ENCODE measurements around the gene AMACR. TPM values are rescaled to one million over a fixed set of nuclear protein-coding genes. Genes with fewer than 3 reads are reported as not detected.

The AMACR gene
- total and polyA plus RNA-seq, 2 of the 13 experiments (the other 11 are each of a cell fraction or from before 2014, with no cell fraction given), result 8.9 to 19.7 TPM

DNA sequence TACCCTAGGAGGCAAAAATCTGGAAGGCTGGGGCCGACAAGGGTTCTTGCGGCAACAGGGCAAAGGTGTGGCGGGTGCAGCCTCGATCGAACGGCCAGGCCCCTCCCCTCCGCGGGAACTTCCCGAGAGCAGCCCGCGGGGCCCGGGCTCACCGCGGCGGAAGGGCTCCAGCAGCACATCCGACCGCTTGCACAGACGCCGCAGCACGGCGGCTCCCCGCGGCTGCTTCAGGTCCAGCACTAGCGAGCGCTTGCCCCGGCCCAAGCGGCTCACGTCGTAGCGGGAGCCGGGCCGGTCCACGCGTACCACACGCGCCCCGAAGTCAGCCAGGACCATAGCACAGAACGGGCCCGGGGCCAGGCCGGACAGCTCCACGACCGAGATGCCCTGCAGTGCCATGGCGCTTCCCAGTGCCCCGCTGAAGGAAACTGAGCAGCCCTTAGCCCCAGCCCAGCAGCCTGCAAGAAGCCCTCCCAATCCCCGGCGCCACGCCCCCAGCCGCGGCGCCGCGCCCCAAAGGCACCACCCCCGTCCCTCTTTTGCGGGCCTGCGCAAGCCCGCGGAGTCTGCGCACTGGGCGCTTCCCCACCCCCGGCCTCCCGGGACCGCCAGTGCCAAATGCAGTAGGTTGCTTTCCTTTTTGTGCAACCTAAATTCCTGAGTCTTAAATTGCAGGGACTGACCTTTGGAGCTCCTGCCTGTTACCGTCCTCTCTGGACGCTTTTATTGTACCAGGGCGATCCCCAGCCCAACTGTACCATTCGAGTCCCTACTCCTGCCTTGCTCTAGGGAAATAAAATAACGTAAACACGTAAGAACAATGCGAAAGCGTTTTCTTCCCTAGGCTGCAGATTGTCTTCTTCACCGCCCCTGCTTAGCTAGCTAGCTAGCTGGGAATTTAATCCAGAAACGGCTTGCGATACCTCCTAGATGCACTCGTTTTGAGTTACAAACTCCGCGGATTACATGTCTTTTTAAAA, at the start of gene AMACR (continued):
- TF ChIP-seq, protein P1, sequence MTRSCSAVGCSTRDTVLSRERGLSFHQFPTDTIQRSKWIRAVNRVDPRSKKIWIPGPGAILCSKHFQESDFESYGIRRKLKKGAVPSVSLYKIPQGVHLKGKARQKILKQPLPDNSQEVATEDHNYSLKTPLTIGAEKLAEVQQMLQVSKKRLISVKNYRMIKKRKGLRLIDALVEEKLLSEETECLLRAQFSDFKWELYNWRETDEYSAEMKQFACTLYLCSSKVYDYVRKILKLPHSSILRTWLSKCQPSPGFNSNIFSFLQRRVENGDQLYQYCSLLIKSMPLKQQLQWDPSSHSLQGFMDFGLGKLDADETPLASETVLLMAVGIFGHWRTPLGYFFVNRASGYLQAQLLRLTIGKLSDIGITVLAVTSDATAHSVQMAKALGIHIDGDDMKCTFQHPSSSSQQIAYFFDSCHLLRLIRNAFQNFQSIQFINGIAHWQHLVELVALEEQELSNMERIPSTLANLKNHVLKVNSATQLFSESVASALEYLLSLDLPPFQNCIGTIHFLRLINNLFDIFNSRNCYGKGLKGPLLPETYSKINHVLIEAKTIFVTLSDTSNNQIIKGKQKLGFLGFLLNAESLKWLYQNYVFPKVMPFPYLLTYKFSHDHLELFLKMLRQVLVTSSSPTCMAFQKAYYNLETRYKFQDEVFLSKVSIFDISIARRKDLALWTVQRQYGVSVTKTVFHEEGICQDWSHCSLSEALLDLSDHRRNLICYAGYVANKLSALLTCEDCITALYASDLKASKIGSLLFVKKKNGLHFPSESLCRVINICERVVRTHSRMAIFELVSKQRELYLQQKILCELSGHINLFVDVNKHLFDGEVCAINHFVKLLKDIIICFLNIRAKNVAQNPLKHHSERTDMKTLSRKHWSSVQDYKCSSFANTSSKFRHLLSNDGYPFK (CRISPR knock-in tag; IDR thresholded peaks at IDR 0.05; ENCODE audit: borderline replicate concordance), result peak; percentile 90
- TF ChIP-seq SRY (CRISPR knock-in tag; IDR thresholded peaks at IDR 0.05) (peak; percentile 98), ZNF781 (CRISPR knock-in tag; IDR thresholded peaks at IDR 0.05; ENCODE audit: borderline replicate concordance, not compliant biosample characterization) (no peak), ZNF446 (CRISPR knock-in tag; IDR thresholded peaks at IDR 0.05) (peak; percentile 79; the same call in 1 of the 2 replicates), ELF4 (CRISPR knock-in tag; IDR thresholded peaks at IDR 0.05; ENCODE audit: borderline replicate concordance) (no peak), TCF7 (IDR thresholded peaks at IDR 0.05; ENCODE audit: low read depth) (no peak), CHD2 (IDR thresholded peaks at IDR 0.05; ENCODE audit: low read depth, low read length) (no peak), ZFP41 (CRISPR knock-in tag; IDR thresholded peaks at IDR 0.05; ENCODE audit: borderline replicate concordance) (peak; percentile 91), KLF11 (CRISPR knock-in tag; IDR thresholded peaks at IDR 0.05) (peak; percentile 87), ZNF776 (CRISPR knock-in tag; IDR thresholded peaks at IDR 0.05) (peak; percentile 75; the same call in 1 of the 2 replicates), ZNF138 (CRISPR knock-in tag; IDR thresholded peaks at IDR 0.05; ENCODE audit: low read depth) (no peak), CBX5 (CRISPR knock-in tag; IDR thresholded peaks at IDR 0.05; ENCODE audit: borderline replicate concordance) (peak; percentile 42; the same call in 1 of the 2 replicates), KMT2A (CRISPR knock-in tag; IDR thresholded peaks at IDR 0.05) (peak; percentile 85), KDM2A (CRISPR knock-in tag; IDR thresholded peaks at IDR 0.05; ENCODE audit: borderline replicate concordance, low read depth) (peak; percentile 95), SNAPC2 (CRISPR knock-in tag; IDR thresholded peaks at IDR 0.05) (0 out of 2 replicates have a peak, but pooled peaks have one; percentile 64)
- TF ChIP-seq, protein P2, sequence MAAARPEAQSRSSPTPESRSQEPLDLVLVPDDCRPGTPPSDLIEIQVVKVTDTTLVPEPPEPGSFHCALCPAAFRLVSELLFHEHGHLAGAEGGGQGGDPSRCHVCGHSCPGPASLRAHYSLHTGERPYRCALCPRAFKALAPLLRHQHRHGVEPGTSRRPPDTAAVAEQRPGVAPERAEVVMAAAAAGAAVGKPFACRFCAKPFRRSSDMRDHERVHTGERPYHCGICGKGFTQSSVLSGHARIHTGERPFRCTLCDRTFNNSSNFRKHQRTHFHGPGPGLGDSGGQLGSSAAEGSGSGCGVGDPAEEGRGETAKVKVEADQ (CRISPR knock-in tag; IDR thresholded peaks at IDR 0.05; ENCODE audit: borderline replicate concordance), result peak; percentile 96; the same call in 1 of the 2 replicates
- TF ChIP-seq, protein P3, sequence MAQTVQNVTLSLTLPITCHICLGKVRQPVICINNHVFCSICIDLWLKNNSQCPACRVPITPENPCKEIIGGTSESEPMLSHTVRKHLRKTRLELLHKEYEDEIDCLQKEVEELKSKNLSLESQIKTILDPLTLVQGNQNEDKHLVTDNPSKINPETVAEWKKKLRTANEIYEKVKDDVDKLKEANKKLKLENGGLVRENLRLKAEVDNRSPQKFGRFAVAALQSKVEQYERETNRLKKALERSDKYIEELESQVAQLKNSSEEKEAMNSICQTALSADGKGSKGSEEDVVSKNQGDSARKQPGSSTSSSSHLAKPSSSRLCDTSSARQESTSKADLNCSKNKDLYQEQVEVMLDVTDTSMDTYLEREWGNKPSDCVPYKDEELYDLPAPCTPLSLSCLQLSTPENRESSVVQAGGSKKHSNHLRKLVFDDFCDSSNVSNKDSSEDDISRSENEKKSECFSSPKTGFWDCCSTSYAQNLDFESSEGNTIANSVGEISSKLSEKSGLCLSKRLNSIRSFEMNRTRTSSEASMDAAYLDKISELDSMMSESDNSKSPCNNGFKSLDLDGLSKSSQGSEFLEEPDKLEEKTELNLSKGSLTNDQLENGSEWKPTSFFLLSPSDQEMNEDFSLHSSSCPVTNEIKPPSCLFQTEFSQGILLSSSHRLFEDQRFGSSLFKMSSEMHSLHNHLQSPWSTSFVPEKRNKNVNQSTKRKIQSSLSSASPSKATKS (CRISPR knock-in tag; IDR thresholded peaks at IDR 0.05), result no peak; the same call in 1 of the 2 replicates
- TF ChIP-seq, protein P4, sequence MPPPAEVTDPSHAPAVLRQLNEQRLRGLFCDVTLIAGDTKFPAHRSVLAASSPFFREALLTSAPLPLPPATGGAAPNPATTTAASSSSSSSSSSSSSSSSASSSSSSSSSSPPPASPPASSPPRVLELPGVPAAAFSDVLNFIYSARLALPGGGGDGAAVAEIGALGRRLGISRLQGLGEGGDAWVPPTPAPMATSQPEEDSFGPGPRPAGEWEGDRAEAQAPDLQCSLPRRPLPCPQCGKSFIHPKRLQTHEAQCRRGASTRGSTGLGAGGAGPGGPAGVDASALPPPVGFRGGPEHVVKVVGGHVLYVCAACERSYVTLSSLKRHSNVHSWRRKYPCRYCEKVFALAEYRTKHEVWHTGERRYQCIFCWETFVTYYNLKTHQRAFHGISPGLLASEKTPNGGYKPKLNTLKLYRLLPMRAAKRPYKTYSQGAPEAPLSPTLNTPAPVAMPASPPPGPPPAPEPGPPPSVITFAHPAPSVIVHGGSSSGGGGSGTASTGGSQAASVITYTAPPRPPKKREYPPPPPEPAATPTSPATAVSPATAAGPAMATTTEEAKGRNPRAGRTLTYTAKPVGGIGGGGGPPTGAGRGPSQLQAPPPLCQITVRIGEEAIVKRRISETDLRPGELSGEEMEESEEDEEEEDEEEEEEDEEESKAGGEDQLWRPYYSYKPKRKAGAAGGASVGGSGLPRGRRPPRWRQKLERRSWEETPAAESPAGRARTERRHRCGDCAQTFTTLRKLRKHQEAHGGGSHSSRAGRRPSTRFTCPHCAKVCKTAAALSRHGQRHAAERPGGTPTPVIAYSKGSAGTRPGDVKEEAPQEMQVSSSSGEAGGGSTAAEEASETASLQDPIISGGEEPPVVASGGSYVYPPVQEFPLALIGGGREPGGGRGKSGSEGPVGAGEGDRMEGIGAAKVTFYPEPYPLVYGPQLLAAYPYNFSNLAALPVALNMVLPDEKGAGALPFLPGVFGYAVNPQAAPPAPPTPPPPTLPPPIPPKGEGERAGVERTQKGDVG (CRISPR knock-in tag; IDR thresholded peaks at IDR 0.05; ENCODE audit: borderline replicate concordance), result 0 out of 2 replicates have a peak, but pooled peaks have one; percentile 21
